K562 (cell line): ENCODE measurements around the gene LIMS1. TPM values are rescaled to one million over a fixed set of nuclear protein-coding genes. Genes with fewer than 3 reads are reported as not detected.
A peak's percentile ranks its signal among the peaks of the same experiment; 100 is the strongest.

Experiments used
- ASH1L ChIP-seq: fragments of 450-650 bp; IDR thresholded peaks from 2 replicates; pipeline ENCODE4 v1.6.1; 2018; ENCODE audit warnings: borderline replicate concordance, mild to moderate bottlenecking, low read depth; ENCODE audit not compliant: partially characterized antibody
- BRD4 ChIP-seq: fragments of 200-600 bp; sonication (generic); IDR thresholded peaks from 2 replicates; pipeline ENCODE4 v1.6.1; 2017; ENCODE audit warnings: inconsistent platforms
- CHD4 ChIP-seq: fragments of 200-600 bp; sonication (generic); IDR thresholded peaks from 3 replicates; pipeline ENCODE4 v1.6.1; 2012; ENCODE audit warnings: low read depth, mild to moderate bottlenecking, mixed read lengths, low read length, inconsistent platforms; ENCODE audit not compliant: insufficient read depth, insufficient replicate concordance, poor library complexity, severe bottlenecking
- CREBBP ChIP-seq: IDR thresholded peaks from one replicate; pipeline ENCODE4 v1.6.1; 2012; ENCODE audit warnings: low read depth, mild to moderate bottlenecking, control low read depth, inconsistent platforms, low read length
- KLF6 ChIP-seq: fragments of 250-450 bp; sonication (Bioruptor Pico); IDR thresholded peaks from 2 replicates; pipeline ENCODE4 v1.4.0; 2020; ENCODE audit warnings: mild to moderate bottlenecking, moderate library complexity, borderline replicate concordance
- MCM3 ChIP-seq: fragments of 450-650 bp; IDR thresholded peaks from 2 replicates; pipeline ENCODE4 v1.6.1; 2016
- PHF20 ChIP-seq: fragments of 450-650 bp; IDR thresholded peaks from 2 replicates; pipeline ENCODE4 v1.6.1; 2018; ENCODE audit not compliant: partially characterized antibody
- PTBP1 ChIP-seq: fragments of 200-400 bp; formaldehyde crosslinking; IDR thresholded peaks from 2 replicates; pipeline ENCODE4 v1.6.1; 2017; ENCODE audit warnings: low read depth, low read length
- SMC3 ChIP-seq: conservative IDR thresholded peaks from 2 replicates; pipeline ENCODE4 v1.6.1; 2011; ENCODE audit warnings: low read depth, low read length, improper control_type of control experiment; ENCODE audit not compliant: insufficient read depth
- SREBF1 ChIP-seq: fragments of 150-350 bp; IDR thresholded peaks from 2 replicates; pipeline ENCODE4 v1.6.1; 2014; ENCODE audit warnings: antibody characterized with exemption, low read depth, low read length, borderline replicate concordance
- TOE1 ChIP-seq, 2 experiments: fragments of 450-650 bp in 1 of 2; sonication (generic) in 1 of 2; formaldehyde crosslinking in 1 of 2; IDR thresholded peaks; 2 replicates each; pipeline versions ENCODE4 v1.7.1 to v1.8.0; 2016 to 2022; ENCODE audit warnings: borderline replicate concordance in 2 of 2, mild to moderate bottlenecking in 2 of 2, antibody characterized with exemption in 1 of 2, inconsistent platforms in 1 of 2, low read depth in 1 of 2, missing genetic modification reagents in 1 of 2, moderate library complexity in 1 of 2
- ZNF174 ChIP-seq: fragments of 250-450 bp; sonication (Bioruptor Pico); IDR thresholded peaks from 2 replicates; pipeline ENCODE4 v1.4.0; 2020; ENCODE audit warnings: mild to moderate bottlenecking
- ZNF583 ChIP-seq: fragments of 250-450 bp; sonication (Bioruptor Pico); IDR thresholded peaks from 2 replicates; pipeline ENCODE4 v1.4.0; 2020
- ZNF695 ChIP-seq: fragments of 450-650 bp; formaldehyde crosslinking; IDR thresholded peaks from 2 replicates; pipeline ENCODE4 v1.4.0; 2020; ENCODE audit warnings: mild to moderate bottlenecking, moderate library complexity
- ZNF699 ChIP-seq: fragments of 250-450 bp; sonication (Bioruptor Pico); IDR thresholded peaks from 2 replicates; pipeline ENCODE4 v1.8.0; 2021; ENCODE audit warnings: mild to moderate bottlenecking, moderate library complexity; ENCODE audit not compliant: insufficient replicate concordance
- ZSCAN32 ChIP-seq: fragments of 450-650 bp; formaldehyde crosslinking; IDR thresholded peaks from 2 replicates; pipeline ENCODE4 v1.4.0; 2020; ENCODE audit warnings: mild to moderate bottlenecking, moderate library complexity
- polyA plus RNA-seq, 8 experiments: library from polyadenylated mRNA; depleted of rRNA in 4 of 8; stranded (reverse) in 5 of 8; unstranded in 3 of 8; fragments of >200 nt; fragmentation: Nextera tagmentation in 2 of 8; fragmentation: Illumina TruSeq in 1 of 8; extraction: Ambion mirVana in 2 of 8; extraction: Trizol in 1 of 8; gene quantifications; 2 replicates each; pipeline versions ENCODE4 v1.2.1 to v1.2.3, GENCODE V29; 2011 to 2014; ENCODE audit warnings: inconsistent platforms in 1 of 8, missing spikeins in 1 of 8
- total RNA-seq, 7 experiments: library from RNA; depleted of rRNA in 6 of 7; stranded (reverse); fragments of >200 nt in 6 of 7; fragmentation: Illumina TruSeq in 2 of 7; extraction: Trizol in 2 of 7; gene quantifications; 2 replicates each; pipeline versions ENCODE4 v1.2.1 to v1.2.3, GENCODE V29; 2011 to 2021; ENCODE audit warnings: low replicate concordance in 1 of 7
- TF ChIP-seq, protein P1 (sequence below): fragments of 450-650 bp; IDR thresholded peaks from 2 replicates; pipeline ENCODE4 v1.6.1; 2016; ENCODE audit warnings: low read depth
- TF ChIP-seq, protein P2 (sequence below): sonication (generic); formaldehyde crosslinking; IDR thresholded peaks from 2 replicates; pipeline ENCODE4 v1.5.0; 2020; ENCODE audit warnings: missing genetic modification reagents

Gene LIMS1
- total and polyA plus RNA-seq, 9 of the 15 experiments (the other 6 are each of a cell fraction or from before 2014, with no cell fraction given) = 52.8 to 134 (median 81.0) TPM

DNA sequence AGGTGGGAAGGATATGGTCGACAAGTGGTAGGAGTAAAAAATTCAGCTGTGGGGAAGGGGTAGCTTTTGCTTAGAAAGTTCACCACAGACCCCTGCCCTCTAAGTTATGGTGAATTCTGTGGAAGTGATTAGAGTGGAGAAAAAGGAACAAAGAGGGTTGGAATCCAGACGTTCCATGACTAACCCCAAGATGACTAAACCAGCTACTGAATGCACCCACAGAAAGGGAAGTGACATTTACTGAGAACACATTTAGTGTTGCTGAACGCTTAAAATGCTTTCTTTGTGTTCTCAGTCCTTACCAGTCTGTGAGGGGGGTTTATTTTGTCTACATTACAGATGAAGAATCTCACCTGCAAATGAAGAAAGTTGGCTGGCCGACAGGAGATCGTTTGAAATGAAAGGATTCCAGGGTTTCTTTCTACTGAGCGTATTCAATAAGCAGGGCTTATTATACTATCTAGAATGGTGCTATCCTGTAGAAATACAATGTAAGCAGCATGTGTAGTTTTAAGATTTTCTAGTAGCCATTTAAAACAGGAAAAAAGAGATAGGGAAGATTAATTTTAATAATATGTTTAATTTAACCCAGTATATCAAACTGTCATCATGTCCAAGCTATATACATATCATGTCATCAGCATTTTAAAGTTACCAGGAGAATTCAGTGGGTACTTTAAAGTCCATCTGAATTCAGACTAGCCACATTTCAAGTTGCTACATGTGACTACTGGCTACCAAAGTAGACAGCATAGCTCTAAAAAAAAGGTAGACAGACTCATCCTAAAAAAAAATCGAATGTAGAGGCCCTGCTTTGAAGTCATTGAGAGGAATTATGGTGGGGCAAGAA is 60.1 kb downstream of the LIMS1 start (continued):
- TF ChIP-seq ZNF699 (CRISPR knock-in tag) (no peak), ZNF695 (CRISPR knock-in tag) (no peak), SREBF1 (no peak), CREBBP (no peak), ASH1L (no peak), BRD4 (peak; percentile 64; the same call in 1 of the 2 replicates), CHD4 (no peak), PHF20 (no peak), ZSCAN32 (CRISPR knock-in tag) (no peak), PTBP1 (no peak), SMC3 (no peak), ZNF583 (CRISPR knock-in tag) (no peak), KLF6 (CRISPR knock-in tag) (no peak), ZNF174 (CRISPR knock-in tag) (no peak), MCM3 (no peak), TOE1 (IDR thresholded peaks at IDR 0.05; ENCODE audit: borderline replicate concordance) (no peak), TOE1 (CRISPR knock-in tag; IDR thresholded peaks at IDR 0.05; ENCODE audit: borderline replicate concordance, low read depth) (no peak)
- TF ChIP-seq, protein P1, sequence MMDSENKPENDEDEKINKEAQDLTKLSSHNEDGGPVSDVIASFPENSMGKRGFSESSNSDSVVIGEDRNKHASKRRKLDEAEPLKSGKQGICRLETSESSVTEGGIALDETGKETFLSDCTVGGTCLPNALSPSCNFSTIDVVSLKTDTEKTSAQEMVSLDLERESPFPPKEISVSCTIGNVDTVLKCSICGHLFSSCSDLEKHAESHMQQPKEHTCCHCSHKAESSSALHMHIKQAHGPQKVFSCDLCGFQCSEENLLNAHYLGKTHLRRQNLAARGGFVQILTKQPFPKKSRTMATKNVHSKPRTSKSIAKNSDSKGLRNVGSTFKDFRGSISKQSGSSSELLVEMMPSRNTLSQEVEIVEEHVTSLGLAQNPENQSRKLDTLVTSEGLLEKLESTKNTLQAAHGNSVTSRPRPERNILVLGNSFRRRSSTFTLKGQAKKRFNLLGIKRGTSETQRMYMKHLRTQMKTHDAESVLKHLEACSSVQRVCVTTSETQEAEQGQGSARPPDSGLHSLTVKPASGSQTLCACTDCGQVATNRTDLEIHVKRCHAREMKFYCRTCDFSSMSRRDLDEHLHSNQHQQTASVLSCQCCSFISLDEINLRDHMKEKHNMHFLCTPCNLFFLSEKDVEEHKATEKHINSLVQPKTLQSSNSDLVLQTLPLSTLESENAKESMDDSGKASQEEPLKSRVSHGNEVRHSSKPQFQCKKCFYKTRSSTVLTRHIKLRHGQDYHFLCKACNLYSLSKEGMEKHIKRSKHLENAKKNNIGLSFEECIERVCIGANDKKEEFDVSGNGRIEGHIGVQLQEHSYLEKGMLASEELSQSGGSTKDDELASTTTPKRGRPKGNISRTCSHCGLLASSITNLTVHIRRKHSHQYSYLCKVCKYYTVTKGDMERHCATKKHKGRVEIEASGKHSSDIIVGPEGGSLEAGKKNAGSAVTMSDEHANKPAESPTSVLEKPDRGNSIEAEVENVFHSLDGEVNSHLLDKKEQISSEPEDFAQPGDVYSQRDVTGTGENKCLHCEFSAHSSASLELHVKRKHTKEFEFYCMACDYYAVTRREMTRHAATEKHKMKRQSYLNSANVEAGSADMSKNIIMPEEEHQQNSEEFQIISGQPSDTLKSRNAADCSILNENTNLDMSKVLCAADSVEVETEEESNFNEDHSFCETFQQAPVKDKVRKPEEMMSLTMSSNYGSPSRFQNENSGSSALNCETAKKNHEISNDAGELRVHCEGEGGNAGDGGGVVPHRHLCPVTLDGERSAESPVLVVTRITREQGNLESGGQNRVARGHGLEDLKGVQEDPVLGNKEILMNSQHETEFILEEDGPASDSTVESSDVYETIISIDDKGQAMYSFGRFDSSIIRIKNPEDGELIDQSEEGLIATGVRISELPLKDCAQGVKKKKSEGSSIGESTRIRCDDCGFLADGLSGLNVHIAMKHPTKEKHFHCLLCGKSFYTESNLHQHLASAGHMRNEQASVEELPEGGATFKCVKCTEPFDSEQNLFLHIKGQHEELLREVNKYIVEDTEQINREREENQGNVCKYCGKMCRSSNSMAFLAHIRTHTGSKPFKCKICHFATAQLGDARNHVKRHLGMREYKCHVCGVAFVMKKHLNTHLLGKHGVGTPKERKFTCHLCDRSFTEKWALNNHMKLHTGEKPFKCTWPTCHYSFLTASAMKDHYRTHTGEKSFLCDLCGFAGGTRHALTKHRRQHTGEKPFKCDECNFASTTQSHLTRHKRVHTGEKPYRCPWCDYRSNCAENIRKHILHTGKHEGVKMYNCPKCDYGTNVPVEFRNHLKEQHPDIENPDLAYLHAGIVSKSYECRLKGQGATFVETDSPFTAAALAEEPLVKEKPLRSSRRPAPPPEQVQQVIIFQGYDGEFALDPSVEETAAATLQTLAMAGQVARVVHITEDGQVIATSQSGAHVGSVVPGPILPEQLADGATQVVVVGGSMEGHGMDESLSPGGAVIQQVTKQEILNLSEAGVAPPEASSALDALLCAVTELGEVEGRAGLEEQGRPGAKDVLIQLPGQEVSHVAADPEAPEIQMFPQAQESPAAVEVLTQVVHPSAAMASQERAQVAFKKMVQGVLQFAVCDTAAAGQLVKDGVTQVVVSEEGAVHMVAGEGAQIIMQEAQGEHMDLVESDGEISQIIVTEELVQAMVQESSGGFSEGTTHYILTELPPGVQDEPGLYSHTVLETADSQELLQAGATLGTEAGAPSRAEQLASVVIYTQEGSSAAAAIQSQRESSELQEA = no peak
- TF ChIP-seq, protein P2, sequence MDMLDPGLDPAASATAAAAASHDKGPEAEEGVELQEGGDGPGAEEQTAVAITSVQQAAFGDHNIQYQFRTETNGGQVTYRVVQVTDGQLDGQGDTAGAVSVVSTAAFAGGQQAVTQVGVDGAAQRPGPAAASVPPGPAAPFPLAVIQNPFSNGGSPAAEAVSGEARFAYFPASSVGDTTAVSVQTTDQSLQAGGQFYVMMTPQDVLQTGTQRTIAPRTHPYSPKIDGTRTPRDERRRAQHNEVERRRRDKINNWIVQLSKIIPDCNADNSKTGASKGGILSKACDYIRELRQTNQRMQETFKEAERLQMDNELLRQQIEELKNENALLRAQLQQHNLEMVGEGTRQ (CRISPR knock-in tag) = no peak
